Measurements from ENCODE around the gene LAIR1.

DNA sequence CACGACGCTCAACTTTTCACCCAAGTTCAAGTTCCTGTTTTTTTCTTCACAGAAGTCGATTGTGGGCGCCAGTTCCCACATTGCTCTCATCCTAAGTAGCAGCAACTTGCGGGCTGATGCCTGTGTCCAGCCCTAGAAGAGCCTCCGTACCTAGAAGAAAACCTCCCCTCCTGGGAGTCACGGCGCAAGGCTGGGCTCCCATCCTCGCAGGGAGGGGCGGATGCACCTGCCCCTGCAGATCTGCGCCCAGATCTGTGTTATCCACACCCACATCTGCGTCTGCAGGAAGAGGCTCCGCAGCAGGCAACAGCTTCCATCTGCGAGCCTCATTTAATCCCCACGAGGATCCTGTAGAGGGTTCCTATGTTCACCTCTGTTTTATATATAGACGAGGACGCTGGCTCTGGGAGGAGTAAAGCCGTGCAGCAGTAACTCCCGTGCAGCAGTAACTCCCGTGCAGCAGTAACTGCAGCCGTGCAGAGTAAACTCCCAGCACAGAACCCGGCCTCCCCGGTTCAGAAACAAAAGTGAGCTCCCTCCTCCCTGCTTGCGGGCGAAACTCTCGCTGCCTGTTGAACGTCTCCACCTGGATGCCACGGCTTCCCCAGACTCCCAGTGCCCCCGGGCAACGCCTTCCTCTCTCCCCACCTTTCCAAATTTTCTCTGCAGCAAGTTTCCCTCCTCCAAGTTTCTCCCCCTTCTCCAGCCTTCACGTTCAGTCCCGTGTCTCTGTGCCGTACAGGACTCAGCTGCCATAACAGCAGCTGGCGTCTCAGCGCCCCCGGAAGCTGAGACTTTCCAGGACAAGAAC, 23.5 kb upstream of the LAIR1 start:
- TF ChIP-seq, protein P1, sequence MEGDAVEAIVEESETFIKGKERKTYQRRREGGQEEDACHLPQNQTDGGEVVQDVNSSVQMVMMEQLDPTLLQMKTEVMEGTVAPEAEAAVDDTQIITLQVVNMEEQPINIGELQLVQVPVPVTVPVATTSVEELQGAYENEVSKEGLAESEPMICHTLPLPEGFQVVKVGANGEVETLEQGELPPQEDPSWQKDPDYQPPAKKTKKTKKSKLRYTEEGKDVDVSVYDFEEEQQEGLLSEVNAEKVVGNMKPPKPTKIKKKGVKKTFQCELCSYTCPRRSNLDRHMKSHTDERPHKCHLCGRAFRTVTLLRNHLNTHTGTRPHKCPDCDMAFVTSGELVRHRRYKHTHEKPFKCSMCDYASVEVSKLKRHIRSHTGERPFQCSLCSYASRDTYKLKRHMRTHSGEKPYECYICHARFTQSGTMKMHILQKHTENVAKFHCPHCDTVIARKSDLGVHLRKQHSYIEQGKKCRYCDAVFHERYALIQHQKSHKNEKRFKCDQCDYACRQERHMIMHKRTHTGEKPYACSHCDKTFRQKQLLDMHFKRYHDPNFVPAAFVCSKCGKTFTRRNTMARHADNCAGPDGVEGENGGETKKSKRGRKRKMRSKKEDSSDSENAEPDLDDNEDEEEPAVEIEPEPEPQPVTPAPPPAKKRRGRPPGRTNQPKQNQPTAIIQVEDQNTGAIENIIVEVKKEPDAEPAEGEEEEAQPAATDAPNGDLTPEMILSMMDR (IDR thresholded peaks at IDR 0.05; ENCODE audit: insufficient read depth, low read length), result no peak
- TF ChIP-seq SPI1 (IDR thresholded peaks at IDR 0.05; ENCODE audit: borderline replicate concordance, low read depth) (peak; percentile 66; the same call in 1 of the 2 replicates), GABPA (IDR thresholded peaks at IDR 0.05; ENCODE audit: low read depth) (peak; percentile 54; the same call in 1 of the 2 replicates)

Data from HL-60 (cell line).